A549 (cell line): ENCODE data around the gene SLFN11.

ENCODE experiments used
- EP300 ChIP-seq, 2 experiments: fragments of >200 bp; sonication (Bioruptor Twin); formaldehyde crosslinking; IDR thresholded peaks; 2 replicates in 1 of 2; 3 replicates in 1 of 2; pipeline ENCODE4 v1.6.1; 2016 to 2017
- POLR2A ChIP-seq: IDR thresholded peaks from 2 replicates; pipeline ENCODE4 v1.6.1; 2012; ENCODE audit warnings: mild to moderate bottlenecking, low read length

DNA sequence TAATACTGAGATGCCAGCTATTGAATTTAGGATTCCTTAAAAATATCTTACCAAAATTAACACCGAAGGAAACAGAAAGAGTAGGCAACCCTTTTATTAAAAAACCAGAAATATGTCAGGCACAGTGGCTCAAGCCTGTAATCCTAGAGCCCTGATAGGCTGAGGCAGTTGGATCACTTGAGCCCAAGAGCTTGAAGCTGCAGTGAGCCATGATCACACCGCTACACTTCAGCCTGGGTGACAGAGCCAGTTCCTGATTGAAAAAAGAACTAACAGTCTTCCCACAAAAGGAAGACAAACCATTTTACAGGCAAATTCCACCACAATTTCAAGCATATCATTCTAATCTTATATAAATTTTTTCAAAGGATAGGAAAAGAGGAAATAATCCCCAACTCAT lies 43.2 kb upstream of the SLFN11 start:
- TF ChIP-seq EP300 (IDR thresholded peaks at IDR 0.05) = no peak
- no peak for TF ChIP-seq POLR2A
